ENCODE measurements around the gene RXRA. TPM values are rescaled to one million over a fixed set of nuclear protein-coding genes. Genes with fewer than 3 reads are reported as not detected.

RXRA gene
- polyA plus RNA-seq, 1 experiment, result 12.0 TPM

- no peaks in the 10 kb centered on the region for H3K27me3 ChIP-seq (ENCODE audit: control insufficient read depth, insufficient read depth, low read length)
- H3K36me3 ChIP-seq (ENCODE audit: control insufficient read depth, insufficient read depth, low read length), result peaks cover 21% of the 10 kb centered on the region
- no peak for DNase-seq (ENCODE audit: low read depth)
- ChIA-PET POLR2A (no interaction called here), CTCF (interaction anchor here (0.6 to 2.6 kb wide), 2 partner anchors 12 to 267 kb away, joined by 3 to 13 read pairs; no protein-coding TSS in a partner anchor)
- H3K4me3 ChIP-seq (ENCODE audit: low read depth, low read length), result no peak overlapping the region
- no peak for TF ChIP-seq CTCF (IDR thresholded peaks at IDR 0.05; ENCODE audit: insufficient read depth, low read depth, low read length)
These were observed 111.3 kb downstream of the RXRA start for GRCh38 chr9:134437403-134438194.

- Histone ChIP-seq H3K27me3 (ENCODE audit: control insufficient read depth, insufficient read depth, low read length) (no peaks in the 10 kb centered on the region), H3K4me3 (ENCODE audit: low read depth, low read length) (no peak overlapping the region), H3K36me3 (ENCODE audit: control insufficient read depth, insufficient read depth, low read length) (peaks cover 21% of the 10 kb centered on the region)
- no peak for DNase-seq (ENCODE audit: low read depth)
- ChIA-PET CTCF (interaction anchor here (0.6 to 2.6 kb wide), 2 partner anchors 12 to 267 kb away, joined by 3 to 13 read pairs; no protein-coding TSS in a partner anchor), POLR2A (no interaction called here)
- no peak for TF ChIP-seq CTCF (IDR thresholded peaks at IDR 0.05; ENCODE audit: insufficient read depth, low read depth, low read length)
These were observed 112.0 kb downstream of the RXRA start for GRCh38 chr9:134438195-134438788.

GRCh38 chr9:134439368-134439784 is 113.1 kb downstream of the RXRA start:
- CTCF ChIA-PET, result interaction anchor here (2.6 kb wide), 1 partner anchor 268 kb away, joined by 13 read pairs; no protein-coding TSS in a partner anchor

GRCh38 chr9:134440636-134441226 is 114.5 kb downstream of the RXRA start:
- no peak for DNase-seq (ENCODE audit: low read depth)
- no peak overlapping the region for H3K4me3 ChIP-seq (ENCODE audit: low read depth, low read length)
- CTCF ChIA-PET, result interaction anchor here (3.5 to 3.8 kb wide), 2 partner anchors 266 to 271 kb away, joined by 36 to 175 read pairs; no protein-coding TSS in a partner anchor
- peaks cover 14% of the 10 kb centered on the region for H3K36me3 ChIP-seq (ENCODE audit: control insufficient read depth, insufficient read depth, low read length)
- H3K27me3 ChIP-seq (ENCODE audit: control insufficient read depth, insufficient read depth, low read length), result no peaks in the 10 kb centered on the region
- TF ChIP-seq CTCF (IDR thresholded peaks at IDR 0.05; ENCODE audit: insufficient read depth, low read depth, low read length), result no peak
- POLR2A ChIA-PET, result no interaction called here

More at GRCh38 chr9:134439368-134439784, 113.1 kb downstream of the RXRA start:
- H3K27me3 ChIP-seq (ENCODE audit: control insufficient read depth, insufficient read depth, low read length), result no peaks in the 10 kb centered on the region
- peaks cover 16% of the 10 kb centered on the region for H3K36me3 ChIP-seq (ENCODE audit: control insufficient read depth, insufficient read depth, low read length)
- DNase-seq (ENCODE audit: low read depth), result no peak
- H3K4me3 ChIP-seq (ENCODE audit: low read depth, low read length), result no peak overlapping the region
- POLR2A ChIA-PET, result no interaction called here
- TF ChIP-seq CTCF (IDR thresholded peaks at IDR 0.05; ENCODE audit: insufficient read depth, low read depth, low read length), result no peak
